Natural killer cell (primary cell): ENCODE data around the gene ACTN4. TPM values are rescaled to one million over a fixed set of nuclear protein-coding genes. Genes with fewer than 3 reads are reported as not detected.

Experiments
- ATAC-seq, 3 donors: fragments of 150-1000 bp in 2 of 3; fragments of 200-7000 bp in 1 of 3; cut with Tn5 transposase; 1 replicate in 1 of 3; 2 replicates in 2 of 3; pipeline ENCODE4 v1.10.0; 2021; ENCODE audit warnings: mild to moderate bottlenecking in 2 of 3, moderate library complexity in 2 of 3
- DNase-seq, 2 donors: peaks; one replicate each; pipeline versions ENCODE4 v3.0.0 to v3.0.0-alpha.2; 2013 to 2021; ENCODE audit warnings: mixed read lengths in 1 of 2
- H3K27ac ChIP-seq: one replicate; pipeline ENCODE4 v1.5.1; 2013; ENCODE audit warnings: mild to moderate bottlenecking, low read length
- H3K27me3 ChIP-seq: one replicate; pipeline ENCODE4 v1.6.1; 2013; ENCODE audit warnings: low read length; ENCODE audit not compliant: control insufficient read depth, insufficient read depth
- H3K36me3 ChIP-seq: one replicate; pipeline ENCODE4 v1.6.1; 2013; ENCODE audit warnings: low read length; ENCODE audit not compliant: control insufficient read depth, insufficient read depth
- H3K4me1 ChIP-seq: one replicate; pipeline ENCODE4 v1.6.1; 2013; ENCODE audit warnings: low read length; ENCODE audit not compliant: control insufficient read depth, insufficient read depth
- H3K4me3 ChIP-seq: one replicate; pipeline ENCODE4 v1.5.1; 2013; ENCODE audit warnings: low read length
- H3K9me3 ChIP-seq: one replicate; pipeline ENCODE4 v1.6.1; 2013; ENCODE audit warnings: low read length; ENCODE audit not compliant: control insufficient read depth, insufficient read depth
- H3K27ac Mint-ChIP-seq, 2 donors: one replicate each; pipeline ENCODE4 v1.8.0; 2022; ENCODE audit warnings: mild to moderate bottlenecking in 2 of 2, mixed read lengths in 2 of 2, moderate library complexity in 1 of 2
- H3K27me3 Mint-ChIP-seq, 2 donors: one replicate each; pipeline ENCODE4 v1.8.0; 2022; ENCODE audit warnings: low read depth in 2 of 2, mixed read lengths in 2 of 2
- H3K36me3 Mint-ChIP-seq: one replicate; pipeline ENCODE4 v1.8.0; 2022; ENCODE audit warnings: mixed read lengths
- H3K4me1 Mint-ChIP-seq, 2 donors: one replicate each; pipeline ENCODE4 v1.8.0; 2022; ENCODE audit warnings: mixed read lengths in 2 of 2
- H3K4me3 Mint-ChIP-seq: one replicate; pipeline ENCODE4 v1.8.0; 2022; ENCODE audit warnings: mild to moderate bottlenecking, moderate library complexity, mixed read lengths
- H3K9me3 Mint-ChIP-seq, 2 donors: one replicate each; pipeline ENCODE4 v1.8.0; 2022; ENCODE audit warnings: mixed read lengths in 2 of 2
- CTCF ChIP-seq: fragments of 200-600 bp; IDR thresholded peaks from one replicate; pipeline ENCODE4 v1.8.0; 2022; ENCODE audit warnings: antibody characterized with exemption
- WGBS: methylation state at CpG from one replicate; pipeline ENCODE4 v1.1.7; 2013; ENCODE audit warnings: missing lambda C conversion rate; ENCODE audit not compliant: insufficient coverage; 5-methylcytosine and 5-hydroxymethylcytosine counted together
- intact Hi-C: fragments of 100-400 bp; cut with micrococcal nuclease; formaldehyde crosslinking; loops from one replicate; pipeline ENCODE4 v1.14.2; 2022
- total RNA-seq, 4 donors: library from RNA; stranded (reverse); fragments of 120-200 nt in 1 of 4; gene quantifications; one replicate each; pipeline versions ENCODE4 v1.2.3 to v1.2.4, GENCODE V29; 2013 to 2022

ACTN4 gene
- total RNA-seq, 3 donors from 2014 or later (not counting 1 experiment from before 2014, with no cell fraction given), result 443 to 595 (median 541) TPM

- H3K9me3 ChIP-seq, result no peaks in the 10 kb centered on the region
- peaks cover 9% of the 10 kb centered on the region for H3K36me3 ChIP-seq
- H3K27ac ChIP-seq, result peak overlapping the region; percentile 24
- 97% methylated on average over 9 of the region's 9 CpGs for WGBS
- Mint-ChIP-seq H3K27ac (peak overlapping the region; percentile 85 to 88), H3K36me3 (no peaks in the 10 kb centered on the region), H3K4me3 (peak overlapping the region; percentile 60), H3K27me3 (no peaks in the 10 kb centered on the region), H3K4me1 (peaks cover 78 to 80% of the 10 kb centered on the region in 2 donors), H3K9me3 (no peaks in the 10 kb centered on the region)
- intact Hi-C loops, result no loop called here
- H3K4me3 ChIP-seq, result no peak overlapping the region
- H3K27me3 ChIP-seq, result no peaks in the 10 kb centered on the region
- ATAC-seq, result no peak
- no peak for DNase-seq
- TF ChIP-seq CTCF, result no peak
- peaks cover 93% of the 10 kb centered on the region for H3K4me1 ChIP-seq
Measured at GRCh38 chr19:38660724-38661123, 13.3 kb downstream of the ACTN4 start.

GRCh38 chr19:38661136-38661535 lies 13.7 kb downstream of the ACTN4 start:
- Mint-ChIP-seq H3K36me3 (no peaks in the 10 kb centered on the region), H3K4me3 (peak overlapping the region; percentile 60), H3K27ac (peak overlapping the region; percentile 85 to 88), H3K27me3 (no peaks in the 10 kb centered on the region), H3K9me3 (no peaks in the 10 kb centered on the region), H3K4me1 (peaks cover 78 to 80% of the 10 kb centered on the region in 2 donors)
- no peak for ATAC-seq
- no peak for DNase-seq
- Histone ChIP-seq H3K27ac (peak overlapping the region; percentile 24), H3K27me3 (no peaks in the 10 kb centered on the region), H3K9me3 (no peaks in the 10 kb centered on the region), H3K4me3 (no peak overlapping the region), H3K36me3 (peaks cover 9% of the 10 kb centered on the region), H3K4me1 (peaks cover 94% of the 10 kb centered on the region)
- TF ChIP-seq CTCF, result no peak
- 81% methylated on average over 7 of the region's 7 CpGs for WGBS
- intact Hi-C loops, result no loop called here

- Histone ChIP-seq H3K9me3 (no peaks in the 10 kb centered on the region), H3K4me3 (no peak overlapping the region), H3K27me3 (no peaks in the 10 kb centered on the region), H3K27ac (peak overlapping the region; percentile 14), H3K36me3 (peaks cover 9% of the 10 kb centered on the region), H3K4me1 (peaks cover 94% of the 10 kb centered on the region)
- intact Hi-C loops, result no loop called here
- Mint-ChIP-seq H3K27me3 (no peaks in the 10 kb centered on the region), H3K4me1 (peaks cover 77 to 78% of the 10 kb centered on the region in 2 donors), H3K36me3 (no peaks in the 10 kb centered on the region), H3K27ac (peak overlapping the region; percentile 44 to 85), H3K4me3 (peak overlapping the region; percentile 45), H3K9me3 (no peaks in the 10 kb centered on the region)
- WGBS, result 57% methylated on average over 1 of the region's 1 CpG
- TF ChIP-seq CTCF, result no peak
- ATAC-seq (no peak), DNase-seq (no peak)
Measured at GRCh38 chr19:38661996-38662395, 14.5 kb downstream of the ACTN4 start.

- Histone ChIP-seq H3K36me3 (peaks cover 9% of the 10 kb centered on the region), H3K4me1 (peaks cover 94% of the 10 kb centered on the region), H3K9me3 (no peaks in the 10 kb centered on the region), H3K4me3 (no peak overlapping the region), H3K27ac (no peak overlapping the region), H3K27me3 (no peaks in the 10 kb centered on the region)
- Mint-ChIP-seq H3K36me3 (no peaks in the 10 kb centered on the region), H3K4me1 (peaks cover 79 to 80% of the 10 kb centered on the region in 2 donors), H3K4me3 (peak overlapping the region; percentile 35), H3K27me3 (no peaks in the 10 kb centered on the region), H3K27ac (peak overlapping the region; percentile 79 to 85), H3K9me3 (no peaks in the 10 kb centered on the region)
- DNase-seq (no peak), ATAC-seq (no peak)
- TF ChIP-seq CTCF, result no peak
- 86% methylated on average over 7 of the region's 7 CpGs for WGBS
- intact Hi-C loops, result no loop called here
Measured at GRCh38 chr19:38662537-38663155, 15.2 kb downstream of the ACTN4 start.
